Stomach (tissue), 9 donors: ENCODE results near the gene ZNF831. TPM values are rescaled to one million over a fixed set of nuclear protein-coding genes. Genes with fewer than 3 reads are reported as not detected.

Experiments
- DNase-seq, 2 donors: peaks; one replicate each; pipeline versions ENCODE4 v3.0.0 to v3.0.0-alpha.2; 2013 to 2019
- H3K27ac ChIP-seq, 5 donors: fragments of 200-600 bp in 4 of 5; sonication (generic) in 4 of 5; one replicate each; pipeline ENCODE4 v1.5.1; 2013 to 2019; ENCODE audit warnings: mild to moderate bottlenecking in 1 of 5, moderate library complexity in 1 of 5
- H3K27me3 ChIP-seq, 3 donors: fragments of 200-600 bp; sonication (generic); one replicate each; pipeline ENCODE4 v1.5.1; 2017 to 2019; ENCODE audit warnings: mixed run types in 1 of 3
- H3K36me3 ChIP-seq, 4 donors: fragments of 200-600 bp; sonication (generic); 1 replicate in 3 of 4; 2 replicates in 1 of 4; pipeline ENCODE4 v1.5.1; 2016 to 2019
- H3K4me1 ChIP-seq, 4 donors: fragments of 200-600 bp; sonication (generic); one replicate each; pipeline ENCODE4 v1.5.1; 2016 to 2019
- H3K4me3 ChIP-seq, 4 donors: fragments of 200-600 bp; sonication (generic) in 3 of 4; one replicate each; pipeline ENCODE4 v1.5.1; 2016 to 2019; ENCODE audit warnings: mild to moderate bottlenecking in 1 of 4
- H3K9me3 ChIP-seq, 4 donors: fragments of 200-600 bp; sonication (generic); one replicate each; pipeline ENCODE4 v1.5.1; 2016 to 2019
- CTCF ChIP-seq, 7 experiments: fragments of 450-650 bp in 4 of 7; fragments of 200-600 bp in 3 of 7; sonication (generic) in 3 of 7; IDR thresholded peaks; one replicate each; pipeline ENCODE4 v1.5.1; 2016 to 2019; ENCODE audit warnings: antibody characterized with exemption in 7 of 7, control low read depth in 2 of 7, mild to moderate bottlenecking in 1 of 7
- EP300 ChIP-seq: sonication (generic); formaldehyde crosslinking; IDR thresholded peaks from one replicate; pipeline ENCODE4 v1.6.1; 2017; ENCODE audit warnings: antibody characterized with exemption
- POLR2A ChIP-seq, 4 donors: fragments of 450-650 bp; IDR thresholded peaks; one replicate each; pipeline ENCODE4 v1.6.1; 2016; ENCODE audit warnings: antibody characterized with exemption in 4 of 4, control low read depth in 2 of 4, mild to moderate bottlenecking in 1 of 4, moderate library complexity in 1 of 4
- POLR2AphosphoS5 ChIP-seq, 3 donors: sonication (generic); formaldehyde crosslinking; IDR thresholded peaks; one replicate each; pipeline ENCODE4 v1.6.1; 2016; ENCODE audit warnings: antibody characterized with exemption in 3 of 3
- WGBS, 5 donors: extraction: QIAGEN DNeasy Blood & Tissue Kit in 3 of 5; methylation state at CpG; one replicate each; pipeline versions ENCODE4 v1.1.5 to v1.1.7; 2013 to 2018; 5-methylcytosine and 5-hydroxymethylcytosine counted together
- intact Hi-C: fragments of 100-400 bp; cut with DNase I; formaldehyde crosslinking; loops from one replicate; pipeline ENCODE4 v1.15.1; 2023; ENCODE audit warnings: low total_unique reads
- polyA plus RNA-seq, 3 donors: library from polyadenylated mRNA; stranded (reverse); fragments of 200-250 nt; gene quantifications; one replicate each; pipeline ENCODE4 v1.2.3, GENCODE V29; 2013
- total RNA-seq, 5 donors: library from RNA; depleted of rRNA; stranded (reverse); fragments of >200 nt; gene quantifications; one replicate each; pipeline versions ENCODE4 v1.1.0 to v1.2.3, GENCODE V29; 2014 to 2016
- donor health status: healthy with polysubstance abuse.
- donor health status: Bipolar disorder and iron deficiency.
- donor health status: healthy.

The ZNF831 gene
- total and polyA plus RNA-seq, 8 donors = under 0.01 to 2.9 (median 0.31) TPM; not detected in 1

GRCh38 chr20:59301343-59302007 is 137.9 kb downstream of the ZNF831 start:
- Histone ChIP-seq H3K4me1 (peaks cover 0 to 13% (median 10%) of the 10 kb centered on the region in 4 donors), H3K36me3 (no peaks in the 10 kb centered on the region), H3K9me3 (no peaks in the 10 kb centered on the region), H3K27ac (no peak overlapping the region), H3K4me3 (no peak overlapping the region), H3K27me3 (peaks cover 4 to 94% (median 22%) of the 10 kb centered on the region in 3 donors)
- WGBS, 5 donors = 52 to 84% (median 72%) methylated on average over 4 to 17 of the region's 17 CpGs
- intact Hi-C loops = no loop called here
- no peak for TF ChIP-seq EP300
- no peak for TF ChIP-seq CTCF (IDR thresholded peaks at IDR 0.05)
- no peak for TF ChIP-seq POLR2AphosphoS5 (IDR thresholded peaks at IDR 0.05)
- no peak for TF ChIP-seq POLR2A (IDR thresholded peaks at IDR 0.05)
- DNase-seq = no peak

GRCh38 chr20:59305908-59306655 is 142.5 kb downstream of the ZNF831 start:
- WGBS, 5 donors = 81 to 89% (median 86%) methylated on average over 7 of the region's 7 CpGs
- no peaks in the 10 kb centered on the region for H3K9me3 ChIP-seq
- peaks cover 0 to 48% (median under 1%) of the 10 kb centered on the region in 3 donors for H3K27me3 ChIP-seq
- no peaks in the 10 kb centered on the region for H3K36me3 ChIP-seq
- peaks cover 0 to 9% (median 0%) of the 10 kb centered on the region in 4 donors for H3K4me1 ChIP-seq
- DNase-seq = no peak
- no peak overlapping the region for H3K27ac ChIP-seq
- TF ChIP-seq POLR2A (IDR thresholded peaks at IDR 0.05) (no peak), EP300 (no peak), CTCF (IDR thresholded peaks at IDR 0.05) (no peak)
- intact Hi-C loops = no loop called here
- no peak overlapping the region for H3K4me3 ChIP-seq

GRCh38 chr20:59307270-59307669 is 143.6 kb downstream of the ZNF831 start:
- Histone ChIP-seq H3K9me3 (no peaks in the 10 kb centered on the region), H3K36me3 (no peaks in the 10 kb centered on the region), H3K4me3 (no peak overlapping the region), H3K27me3 (peaks cover 0 to 36% (median 0%) of the 10 kb centered on the region in 3 donors), H3K4me1 (peaks cover 0 to 9% (median 0%) of the 10 kb centered on the region in 4 donors), H3K27ac (no peak overlapping the region)
- intact Hi-C loops = no loop called here
- no peak for DNase-seq
- TF ChIP-seq POLR2AphosphoS5 (IDR thresholded peaks at IDR 0.05) (no peak), POLR2A (IDR thresholded peaks at IDR 0.05) (no peak), EP300 (no peak), CTCF (IDR thresholded peaks at IDR 0.05) (no peak)
- WGBS, 5 donors = 79 to 92% (median 84%) methylated on average over 3 of the region's 3 CpGs

Other genes with a start within 250 kb of the ZNF831 start
- 10 to 100 TPM; 20.9 to 59.5 (median 41.1) TPM for gene NELFCD, start 182.6 kb upstream of the ZNF831 start, total RNA-seq
- gene NELFCD, start 182.6 kb upstream of the ZNF831 start, polyA plus RNA-seq = 10 to 100 TPM; 34.7 to 47.5 (median 41.4) TPM
- 100 to 1,000 TPM in 1 of 5 donors, 10 to 100 TPM in 4; 35.3 to 134 (median 56.9) TPM for gene CTSZ, start 156.6 kb upstream of the ZNF831 start, total RNA-seq
- gene CTSZ, start 156.6 kb upstream of the ZNF831 start, polyA plus RNA-seq = 10 to 100 TPM; 41.7 to 59.1 (median 55.5) TPM
- under 1 TPM in 1 of 5 donors, not detected in 4; 0.55 TPM for gene TUBB1, start 144.4 kb upstream of the ZNF831 start, total RNA-seq
- gene TUBB1, start 144.4 kb upstream of the ZNF831 start, polyA plus RNA-seq = under 1 TPM in 2 of 3 donors, not detected in 1; 0.03 to 0.12 TPM
- gene ATP5F1E, start 131.5 kb upstream of the ZNF831 start, total RNA-seq = 100 to 1,000 TPM in 1 of 5 donors, 10 to 100 TPM in 4; 20.4 to 101 (median 27.4) TPM
- 10 to 100 TPM; 56.4 to 78.5 (median 71.5) TPM for gene ATP5F1E, start 131.5 kb upstream of the ZNF831 start, polyA plus RNA-seq
- gene PRELID3B, start 121.0 kb upstream of the ZNF831 start, total RNA-seq = 100 to 1,000 TPM in 1 of 5 donors, 10 to 100 TPM in 4; 35.7 to 322 (median 72.7) TPM
- gene PRELID3B, start 121.0 kb upstream of the ZNF831 start, polyA plus RNA-seq = 10 to 100 TPM; 20.0 to 65.8 (median 31.3) TPM
- gene EDN3, start 136.8 kb downstream of the ZNF831 start, total RNA-seq = 10 to 100 TPM in 1 of 5 donors, 1 to 10 TPM in 2, not detected in 2; 2.0 to 20.0 (median 2.3) TPM
- 1 to 10 TPM in 1 of 3 donors, not detected in 2; 6.4 TPM for gene EDN3, start 136.8 kb downstream of the ZNF831 start, polyA plus RNA-seq